H1 (cell line): ENCODE measurements around the gene SLC25A48. TPM values are rescaled to one million over a fixed set of nuclear protein-coding genes. Genes with fewer than 3 reads are reported as not detected.

ENCODE experiments used
- KDM4A ChIP-seq: IDR thresholded peaks from one replicate; pipeline ENCODE4 v1.7.1; 2012; ENCODE audit warnings: low read depth, mild to moderate bottlenecking, moderate library complexity, low read length, inconsistent platforms; ENCODE audit not compliant: severe bottlenecking
- MAX ChIP-seq: IDR thresholded peaks from 2 replicates; pipeline ENCODE4 v1.6.1; 2012; ENCODE audit warnings: inconsistent platforms
- POLR2A ChIP-seq, 2 experiments: IDR thresholded peaks; 1 replicate in 1 of 2; 2 replicates in 1 of 2; pipeline ENCODE4 v1.6.1; 2011; ENCODE audit warnings: low read depth in 2 of 2, low read length in 2 of 2, mild to moderate bottlenecking in 2 of 2; ENCODE audit errors: control extremely low read depth in 1 of 2
- RXRA ChIP-seq: IDR thresholded peaks from 2 replicates; pipeline ENCODE4 v1.6.1; 2011; ENCODE audit warnings: low read depth, mild to moderate bottlenecking, low read length, moderate library complexity; ENCODE audit not compliant: insufficient read depth
- TAF1 ChIP-seq: IDR thresholded peaks from 2 replicates; pipeline ENCODE4 v1.6.1; 2011; ENCODE audit warnings: mild to moderate bottlenecking, low read depth, low read length
- YY1 ChIP-seq: IDR thresholded peaks from 2 replicates; pipeline ENCODE4 v1.6.1; 2011; ENCODE audit warnings: low read depth, mild to moderate bottlenecking, low read length
- polyA plus RNA-seq, 7 experiments: library from polyadenylated mRNA; depleted of rRNA in 3 of 7; stranded (reverse) in 5 of 7; unstranded in 2 of 7; fragments of >200 nt in 5 of 7; fragments of 200-250 nt in 2 of 7; gene quantifications; 1 replicate in 5 of 7; 2 replicates in 1 of 7; 4 replicates in 1 of 7; pipeline versions ENCODE4 v1.2.1 to v1.2.3, GENCODE V29; 2011 to 2013; ENCODE audit warnings: missing spikeins in 2 of 7, mixed read lengths in 2 of 7
- total RNA-seq: library from RNA; stranded (reverse); fragmentation: NEBNext Ultra II Directional; extraction: Animal tissue kit (Norgen Biotek cat#: 25700); gene quantifications from 2 replicates; pipeline ENCODE4 v1.2.1, GENCODE V29; 2021

The SLC25A48 gene
- total and polyA plus RNA-seq, 2 of the 8 experiments (the other 6 are each of a cell fraction or from before 2014, with no cell fraction given), result 1.3 to 1.8 TPM

GRCh38 chr5:135869935-135870334 is 35.5 kb downstream of the SLC25A48 start (continued):
- TF ChIP-seq RXRA (no peak), KDM4A (no peak), MAX (no peak), POLR2A (IDR thresholded peaks at IDR 0.05; ENCODE audit: control extremely low read depth in 1 of 2, low read depth in 2 of 2, low read length in 2 of 2) (no peak), TAF1 (no peak), YY1 (no peak)
